ENCODE results near the gene PLEKHA4.

DNA sequence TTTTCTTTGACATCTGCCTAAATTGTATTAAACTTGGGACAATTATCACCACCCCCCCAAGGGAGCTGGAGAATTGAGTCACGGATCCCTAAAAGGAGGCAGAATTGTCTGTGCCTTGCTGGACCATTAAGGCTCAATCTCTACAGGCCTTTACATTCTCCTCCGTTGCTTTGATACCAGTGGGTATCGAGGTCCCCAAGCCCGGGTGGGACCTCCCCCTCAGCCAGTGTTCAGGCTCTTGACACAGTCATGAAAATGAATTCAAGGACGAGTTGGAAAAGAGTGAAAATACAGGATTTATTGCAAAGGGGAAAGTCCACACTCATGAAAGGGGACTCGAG is 9.4 kb upstream of the PLEKHA4 start:
- TF ChIP-seq, protein P1, sequence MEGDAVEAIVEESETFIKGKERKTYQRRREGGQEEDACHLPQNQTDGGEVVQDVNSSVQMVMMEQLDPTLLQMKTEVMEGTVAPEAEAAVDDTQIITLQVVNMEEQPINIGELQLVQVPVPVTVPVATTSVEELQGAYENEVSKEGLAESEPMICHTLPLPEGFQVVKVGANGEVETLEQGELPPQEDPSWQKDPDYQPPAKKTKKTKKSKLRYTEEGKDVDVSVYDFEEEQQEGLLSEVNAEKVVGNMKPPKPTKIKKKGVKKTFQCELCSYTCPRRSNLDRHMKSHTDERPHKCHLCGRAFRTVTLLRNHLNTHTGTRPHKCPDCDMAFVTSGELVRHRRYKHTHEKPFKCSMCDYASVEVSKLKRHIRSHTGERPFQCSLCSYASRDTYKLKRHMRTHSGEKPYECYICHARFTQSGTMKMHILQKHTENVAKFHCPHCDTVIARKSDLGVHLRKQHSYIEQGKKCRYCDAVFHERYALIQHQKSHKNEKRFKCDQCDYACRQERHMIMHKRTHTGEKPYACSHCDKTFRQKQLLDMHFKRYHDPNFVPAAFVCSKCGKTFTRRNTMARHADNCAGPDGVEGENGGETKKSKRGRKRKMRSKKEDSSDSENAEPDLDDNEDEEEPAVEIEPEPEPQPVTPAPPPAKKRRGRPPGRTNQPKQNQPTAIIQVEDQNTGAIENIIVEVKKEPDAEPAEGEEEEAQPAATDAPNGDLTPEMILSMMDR (IDR thresholded peaks at IDR 0.05): no peak
- no peak for TF ChIP-seq EZH2phosphoT487 (IDR thresholded peaks at IDR 0.05)
